ENCODE measurements around the gene DNM3. TPM values are rescaled to one million over a fixed set of nuclear protein-coding genes. Genes with fewer than 3 reads are reported as not detected.

The DNM3 gene
- total and polyA plus RNA-seq, 2 donors (not counting 3 experiments of a cell fraction or from before 2014, with no cell fraction given), result 1.4 to 2.5 TPM

DNA sequence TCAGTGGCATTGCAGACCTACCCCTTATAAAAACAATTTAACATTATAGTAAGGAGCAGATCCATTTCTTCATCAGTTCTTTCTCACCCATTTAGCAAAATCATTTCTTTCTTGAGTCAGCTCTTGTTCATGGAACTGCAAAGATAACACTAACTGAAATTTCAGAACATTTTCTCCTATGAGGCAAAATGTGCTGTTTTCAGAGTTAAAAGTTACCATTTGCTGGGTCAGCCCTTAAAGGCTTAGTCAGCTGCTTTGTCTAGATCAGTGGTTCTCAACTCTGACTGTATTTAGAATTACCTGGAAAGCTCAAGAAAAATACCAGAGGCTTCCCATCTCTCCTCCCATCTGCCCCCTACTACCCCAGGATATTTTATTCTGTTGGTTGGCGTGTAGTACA lies 47.7 kb upstream of the DNM3 start:
- Histone ChIP-seq H3K4me2 (ENCODE audit: insufficient read depth, low read length) (no peak overlapping the region), H3K4me1 (ENCODE audit: control insufficient read depth, extremely low read depth, insufficient read depth, low read length) (peaks cover 8% of the 10 kb centered on the region), H3K4me3 (replicated peaks in 1 of 3; ENCODE audit: insufficient read depth in 1 of 3, low read depth in 1 of 3, low read length in 3 of 3) (no peak overlapping the region), H3K27ac (ENCODE audit: insufficient read depth, low read depth, low read length) (peak overlapping the region; percentile 30), H3K27me3 (ENCODE audit: control insufficient read depth in 2 of 2, insufficient read depth in 2 of 2, low read length in 2 of 2) (no peaks in the 10 kb centered on the region), H2AFZ (ENCODE audit: low read depth, low read length) (no peak overlapping the region), H3K36me3 (ENCODE audit: control insufficient read depth in 2 of 2, extremely low read depth in 1 of 2, insufficient read depth in 2 of 2, low read length in 2 of 2) (peaks cover 15 to 27% of the 10 kb centered on the region in 2 experiments), H3K9ac (replicated peaks; ENCODE audit: extremely low read depth, insufficient read depth, low read length) (no peak overlapping the region), H3K9me3 (replicated peaks; ENCODE audit: control insufficient read depth, insufficient read depth, low read length) (no peaks in the 10 kb centered on the region), H3K9me1 (replicated peaks; ENCODE audit: control insufficient read depth, extremely low read depth, insufficient read depth, low read length) (no peaks in the 10 kb centered on the region), H4K20me1 (replicated peaks; ENCODE audit: control insufficient read depth, extremely low read depth, insufficient read depth, low read length) (no peaks in the 10 kb centered on the region), H3K79me2 (ENCODE audit: control insufficient read depth, insufficient read depth, low read length) (no peaks in the 10 kb centered on the region)
- TF ChIP-seq EZH2 (IDR thresholded peaks at IDR 0.05; ENCODE audit: borderline replicate concordance, low read depth, low read length, severe bottlenecking), result no peak
- no peak for TF ChIP-seq GATA2 (IDR thresholded peaks at IDR 0.05; ENCODE audit: insufficient read depth, insufficient read length, low read depth, low read length)
- TF ChIP-seq MYC (IDR thresholded peaks at IDR 0.05; ENCODE audit: low read depth, low read length), result no peak
- TF ChIP-seq, protein P1, sequence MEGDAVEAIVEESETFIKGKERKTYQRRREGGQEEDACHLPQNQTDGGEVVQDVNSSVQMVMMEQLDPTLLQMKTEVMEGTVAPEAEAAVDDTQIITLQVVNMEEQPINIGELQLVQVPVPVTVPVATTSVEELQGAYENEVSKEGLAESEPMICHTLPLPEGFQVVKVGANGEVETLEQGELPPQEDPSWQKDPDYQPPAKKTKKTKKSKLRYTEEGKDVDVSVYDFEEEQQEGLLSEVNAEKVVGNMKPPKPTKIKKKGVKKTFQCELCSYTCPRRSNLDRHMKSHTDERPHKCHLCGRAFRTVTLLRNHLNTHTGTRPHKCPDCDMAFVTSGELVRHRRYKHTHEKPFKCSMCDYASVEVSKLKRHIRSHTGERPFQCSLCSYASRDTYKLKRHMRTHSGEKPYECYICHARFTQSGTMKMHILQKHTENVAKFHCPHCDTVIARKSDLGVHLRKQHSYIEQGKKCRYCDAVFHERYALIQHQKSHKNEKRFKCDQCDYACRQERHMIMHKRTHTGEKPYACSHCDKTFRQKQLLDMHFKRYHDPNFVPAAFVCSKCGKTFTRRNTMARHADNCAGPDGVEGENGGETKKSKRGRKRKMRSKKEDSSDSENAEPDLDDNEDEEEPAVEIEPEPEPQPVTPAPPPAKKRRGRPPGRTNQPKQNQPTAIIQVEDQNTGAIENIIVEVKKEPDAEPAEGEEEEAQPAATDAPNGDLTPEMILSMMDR (IDR thresholded peaks at IDR 0.05; ENCODE audit: extremely low read depth in 1 of 2, insufficient read depth in 1 of 2, low read depth in 1 of 2, low read length in 2 of 2), result no peak
- TF ChIP-seq POLR2A (IDR thresholded peaks at IDR 0.05; ENCODE audit: low read depth, low read length), result no peak
- TF ChIP-seq POLR2AphosphoS5 (IDR thresholded peaks at IDR 0.05; ENCODE audit: insufficient read depth, low read depth, low read length), result no peak
- no peak for TF ChIP-seq MAX (IDR thresholded peaks at IDR 0.05; ENCODE audit: insufficient read depth, insufficient read length)
- TF ChIP-seq FOS (IDR thresholded peaks at IDR 0.05; ENCODE audit: borderline replicate concordance, insufficient read depth, low read length), result no peak
- TF ChIP-seq JUN (IDR thresholded peaks at IDR 0.05; ENCODE audit: borderline replicate concordance, insufficient read depth, insufficient read length, low read depth), result no peak
- dilution Hi-C loops (cut with MboI; ENCODE audit: extremely low pct_ligation_motif_present, low sequenced_read_pairs) (loop anchor here (25.0 kb wide), 1 partner anchor 194 kb away; no protein-coding TSS in a partner anchor), intact Hi-C loops (cut with micrococcal nuclease) (no loop called here)
- BruUV-seq (replicated peaks), result no TSS peak
- CTCF ChIA-PET, result interaction anchor here (1.9 kb wide), 1 partner anchor 149 kb away, joined by 8 read pairs; no protein-coding TSS in a partner anchor
- FAIRE-seq (peak; percentile 74), DNase-seq (ENCODE audit: low read depth, low spot score) (no peak)
- POLR2A ChIA-PET, result no interaction called here
